ENCODE results near the gene MCM5. TPM values are rescaled to one million over a fixed set of nuclear protein-coding genes. Genes with fewer than 3 reads are reported as not detected.
"Not testable (repeated sequence)": the region's sequence is repeated elsewhere in the genome, so short reads cannot be mapped to it uniquely, and the experiment has no call there.

MCM5 gene
- total RNA-seq, 1 donor from 2014 or later = 12.8 TPM

GRCh38 chr22:35394810-35395563 lies 5.0 kb upstream of the MCM5 start:
- no peak for TF ChIP-seq EZH2 (IDR thresholded peaks at IDR 0.05; ENCODE audit: insufficient read depth, low read length)
- TF ChIP-seq CTCF (IDR thresholded peaks at IDR 0.05; ENCODE audit: insufficient read depth, low read depth, low read length) = no peak

GRCh38 chr22:35396622-35397021 lies 3.3 kb upstream of the MCM5 start:
- H3K79me2 ChIP-seq (ENCODE audit: insufficient read depth, low read length); DNase-seq (ENCODE audit: low read depth); H2AFZ ChIP-seq (ENCODE audit: low read depth, low read length); H3K27ac ChIP-seq (ENCODE audit: low read depth, low read length); H3K4me2 ChIP-seq (ENCODE audit: low read length); H3K4me1 Mint-ChIP-seq (ENCODE audit: low read depth, unreplicated experiment); H3K27me3 ChIP-seq (ENCODE audit: insufficient read depth, low read length); H3K36me3 Mint-ChIP-seq (ENCODE audit: low read depth, unreplicated experiment); FAIRE-seq; H3K9me3 Mint-ChIP-seq (ENCODE audit: unreplicated experiment); H3K9me3 ChIP-seq (ENCODE audit: insufficient read depth, low read depth, low read length); H3K27ac Mint-ChIP-seq (ENCODE audit: unreplicated experiment); H4K20me1 ChIP-seq (ENCODE audit: insufficient read depth, low read length); H3K4me3 Mint-ChIP-seq (ENCODE audit: unreplicated experiment); H3K27me3 Mint-ChIP-seq (ENCODE audit: low read depth, unreplicated experiment); H3K9ac ChIP-seq (ENCODE audit: low read length); H3K4me3 ChIP-seq (ENCODE audit: insufficient read depth, low read depth, low read length); H3K36me3 ChIP-seq (ENCODE audit: insufficient read depth, low read length): not testable (repeated sequence)
- H3K4me1 ChIP-seq (ENCODE audit: insufficient read depth, low read length) = peaks cover 11% of the 10 kb centered on the region

More at GRCh38 chr22:35394810-35395563, 5.0 kb upstream of the MCM5 start:
- Histone ChIP-seq H3K4me3 (ENCODE audit: insufficient read depth, low read depth, low read length) (no peak overlapping the region), H3K27me3 (ENCODE audit: insufficient read depth, low read length) (no peaks in the 10 kb centered on the region), H3K4me2 (ENCODE audit: low read length) (no peak overlapping the region), H3K9ac (ENCODE audit: low read length) (no peak overlapping the region), H3K27ac (ENCODE audit: low read depth, low read length) (no peak overlapping the region), H4K20me1 (ENCODE audit: insufficient read depth, low read length) (no peaks in the 10 kb centered on the region), H3K9me3 (ENCODE audit: insufficient read depth, low read depth, low read length) (no peaks in the 10 kb centered on the region), H3K79me2 (ENCODE audit: insufficient read depth, low read length) (no peaks in the 10 kb centered on the region), H2AFZ (ENCODE audit: low read depth, low read length) (no peak overlapping the region), H3K4me1 (ENCODE audit: insufficient read depth, low read length) (no peaks in the 10 kb centered on the region), H3K36me3 (ENCODE audit: insufficient read depth, low read length) (no peaks in the 10 kb centered on the region)
- Mint-ChIP-seq H3K4me3 (ENCODE audit: unreplicated experiment) (no peak overlapping the region), H3K27me3 (ENCODE audit: low read depth, unreplicated experiment) (no peaks in the 10 kb centered on the region), H3K4me1 (ENCODE audit: low read depth, unreplicated experiment) (peaks cover 4% of the 10 kb centered on the region), H3K27ac (ENCODE audit: unreplicated experiment) (no peak overlapping the region), H3K36me3 (ENCODE audit: low read depth, unreplicated experiment) (peaks cover 3% of the 10 kb centered on the region), H3K9me3 (ENCODE audit: unreplicated experiment) (no peaks in the 10 kb centered on the region)
- FAIRE-seq (no peak), DNase-seq (ENCODE audit: low read depth) (no peak)

- Mint-ChIP-seq H3K9me3 (ENCODE audit: unreplicated experiment) (no peaks in the 10 kb centered on the region), H3K27me3 (ENCODE audit: low read depth, unreplicated experiment) (no peaks in the 10 kb centered on the region), H3K4me1 (ENCODE audit: low read depth, unreplicated experiment) (peaks cover 4% of the 10 kb centered on the region), H3K4me3 (ENCODE audit: unreplicated experiment) (no peak overlapping the region), H3K36me3 (ENCODE audit: low read depth, unreplicated experiment) (peaks cover 3% of the 10 kb centered on the region), H3K27ac (ENCODE audit: unreplicated experiment) (peak overlapping the region; percentile 75)
- peaks cover 11% of the 10 kb centered on the region for H3K4me1 ChIP-seq (ENCODE audit: insufficient read depth, low read length)
- H3K79me2 ChIP-seq (ENCODE audit: insufficient read depth, low read length) = peaks cover 6% of the 10 kb centered on the region
- H3K4me2 ChIP-seq (ENCODE audit: low read length) = no peak overlapping the region
- no peaks in the 10 kb centered on the region for H4K20me1 ChIP-seq (ENCODE audit: insufficient read depth, low read length)
- H3K4me3 ChIP-seq (ENCODE audit: insufficient read depth, low read depth, low read length) = no peak overlapping the region
- no peaks in the 10 kb centered on the region for H3K27me3 ChIP-seq (ENCODE audit: insufficient read depth, low read length)
- FAIRE-seq = no peak
- DNase-seq (ENCODE audit: low read depth) = no peak
- H3K27ac ChIP-seq (ENCODE audit: low read depth, low read length) = no peak overlapping the region
- H3K36me3 ChIP-seq (ENCODE audit: insufficient read depth, low read length) = no peaks in the 10 kb centered on the region
- no peak for TF ChIP-seq CTCF (IDR thresholded peaks at IDR 0.05; ENCODE audit: insufficient read depth, low read depth, low read length)
- TF ChIP-seq EZH2 (IDR thresholded peaks at IDR 0.05; ENCODE audit: insufficient read depth, low read length) = no peak
- no peaks in the 10 kb centered on the region for H3K9me3 ChIP-seq (ENCODE audit: insufficient read depth, low read depth, low read length)
- no peak overlapping the region for H3K9ac ChIP-seq (ENCODE audit: low read length)
- no peak overlapping the region for H2AFZ ChIP-seq (ENCODE audit: low read depth, low read length)
These were observed 2.6 kb upstream of the MCM5 start for GRCh38 chr22:35397095-35397904.
